ENCODE results near the gene PDZK1IP1. TPM values are rescaled to one million over a fixed set of nuclear protein-coding genes. Genes with fewer than 3 reads are reported as not detected.

The PDZK1IP1 gene
- total and polyA plus RNA-seq, 2 of the 13 experiments (the other 11 are each of a cell fraction or from before 2014, with no cell fraction given), result 0.24 to 1.6 TPM

GRCh38 chr1:47179017-47179987 lies 10.5 kb downstream of the PDZK1IP1 start (continued):
- no peak for TF ChIP-seq ZNF276 (CRISPR knock-in tag; IDR thresholded peaks at IDR 0.05; ENCODE audit: low read depth)
- peak; percentile 49; the same call in 1 of the 2 replicates for TF ChIP-seq ZFP41 (CRISPR knock-in tag; IDR thresholded peaks at IDR 0.05; ENCODE audit: borderline replicate concordance)
- no peak for TF ChIP-seq HNRNPL (IDR thresholded peaks at IDR 0.05; ENCODE audit: low read depth, low read length)
- TF ChIP-seq RFXAP (CRISPR knock-in tag; IDR thresholded peaks at IDR 0.05; ENCODE audit: borderline replicate concordance), result no peak
- no peak for TF ChIP-seq ZNF253 (CRISPR knock-in tag; IDR thresholded peaks at IDR 0.05; ENCODE audit: borderline replicate concordance)
- TF ChIP-seq HNF4G (IDR thresholded peaks at IDR 0.05; ENCODE audit: borderline replicate concordance, low read depth, low read length), result no peak
- no peak for TF ChIP-seq HNF4G (CRISPR knock-in tag; IDR thresholded peaks at IDR 0.05; ENCODE audit: borderline replicate concordance, low read depth)
- TF ChIP-seq ZNF605 (CRISPR knock-in tag; IDR thresholded peaks at IDR 0.05), result no peak
- TF ChIP-seq ZNF33A (CRISPR knock-in tag; IDR thresholded peaks at IDR 0.05; ENCODE audit: borderline replicate concordance), result no peak
- no peak; the same call in 1 of the 2 replicates for TF ChIP-seq ZNF333 (CRISPR knock-in tag; IDR thresholded peaks at IDR 0.05; ENCODE audit: borderline replicate concordance)
- no peak for TF ChIP-seq SNAPC5 (CRISPR knock-in tag; IDR thresholded peaks at IDR 0.05; ENCODE audit: borderline replicate concordance)
- TF ChIP-seq ARID4A (CRISPR knock-in tag; IDR thresholded peaks at IDR 0.05; ENCODE audit: borderline replicate concordance), result peak; percentile 54; the same call in 1 of the 2 replicates
- TF ChIP-seq, protein P1, sequence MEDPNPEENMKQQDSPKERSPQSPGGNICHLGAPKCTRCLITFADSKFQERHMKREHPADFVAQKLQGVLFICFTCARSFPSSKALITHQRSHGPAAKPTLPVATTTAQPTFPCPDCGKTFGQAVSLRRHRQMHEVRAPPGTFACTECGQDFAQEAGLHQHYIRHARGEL (CRISPR knock-in tag; IDR thresholded peaks at IDR 0.05), result no peak
- TF ChIP-seq ETV6 (CRISPR knock-in tag; conservative IDR thresholded peaks at IDR 0.05), result no peak
- TF ChIP-seq ZNF180 (CRISPR knock-in tag; IDR thresholded peaks at IDR 0.05; ENCODE audit: borderline replicate concordance, low read depth), result no peak
- no peak for TF ChIP-seq PLSCR1 (CRISPR knock-in tag; IDR thresholded peaks at IDR 0.05; ENCODE audit: borderline replicate concordance)
- no peak for TF ChIP-seq ARNT2 (CRISPR knock-in tag; IDR thresholded peaks at IDR 0.05; ENCODE audit: low read depth)
- TF ChIP-seq SIN3A (IDR thresholded peaks at IDR 0.05; ENCODE audit: borderline replicate concordance, low read depth, low read length), result no peak

Measured in HepG2 (cell line).